LHCN-M2 (cell line): ENCODE results near the gene STH. TPM values are rescaled to one million over a fixed set of nuclear protein-coding genes. Genes with fewer than 3 reads are reported as not detected.
"Not testable (repeated sequence)": the region's sequence is repeated elsewhere in the genome, so short reads cannot be mapped to it uniquely, and the experiment has no call there.

Source experiments
- DNase-seq: peaks from one replicate; pipeline ENCODE4 v3.0.0-alpha.2; 2012; ENCODE audit warnings: low read depth
- polyA plus RNA-seq: library from polyadenylated mRNA; unstranded; fragments of >200 nt; gene quantifications from one replicate; pipeline ENCODE4 v1.2.1, GENCODE V29; 2012; ENCODE audit warnings: missing spikeins
- total RNA-seq: library from RNA; depleted of rRNA; stranded (reverse); fragments of >200 nt; gene quantifications from 2 replicates; pipeline ENCODE4 v1.2.3, GENCODE V29; 2014; rRNA removed

The STH gene
- total RNA-seq: not detected in 2 replicates
- polyA plus RNA-seq: not detected

- no peak for DNase-seq
These were observed at the start of gene STH for GRCh38 chr17:45998987-45999899. STH (plus strand) TSS chr17:45999250; CDS start chr17:45999280, 30 bp downstream.

DNA sequence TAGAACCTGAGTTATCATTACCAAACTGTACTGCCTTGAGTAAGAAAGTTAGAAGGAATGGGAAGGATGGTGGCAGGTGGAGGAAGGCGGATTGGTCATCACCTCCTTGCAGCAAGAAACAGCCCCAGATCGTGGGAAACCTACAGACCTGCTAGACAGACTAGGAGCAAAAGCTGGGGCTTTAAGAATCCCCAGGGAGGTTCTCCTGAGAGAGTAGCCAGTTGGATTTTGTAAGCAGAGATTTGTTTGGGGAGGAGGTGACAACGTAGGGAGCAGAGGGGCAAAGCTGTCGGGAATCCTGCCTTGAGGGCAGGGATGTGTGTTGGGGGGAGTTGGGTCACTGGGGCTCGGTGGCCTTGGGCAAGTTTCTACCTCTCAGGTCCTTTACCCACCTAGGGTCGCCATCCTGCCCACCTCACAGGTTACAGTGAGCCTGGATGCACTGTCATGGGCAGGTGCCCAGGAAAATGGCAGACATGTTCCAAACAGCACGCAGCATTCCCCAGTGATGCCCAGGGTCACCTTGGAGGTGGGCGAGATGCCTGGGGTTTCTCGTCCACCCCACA is 49.2 kb upstream of the STH start:
- DNase-seq: no peak

DNA sequence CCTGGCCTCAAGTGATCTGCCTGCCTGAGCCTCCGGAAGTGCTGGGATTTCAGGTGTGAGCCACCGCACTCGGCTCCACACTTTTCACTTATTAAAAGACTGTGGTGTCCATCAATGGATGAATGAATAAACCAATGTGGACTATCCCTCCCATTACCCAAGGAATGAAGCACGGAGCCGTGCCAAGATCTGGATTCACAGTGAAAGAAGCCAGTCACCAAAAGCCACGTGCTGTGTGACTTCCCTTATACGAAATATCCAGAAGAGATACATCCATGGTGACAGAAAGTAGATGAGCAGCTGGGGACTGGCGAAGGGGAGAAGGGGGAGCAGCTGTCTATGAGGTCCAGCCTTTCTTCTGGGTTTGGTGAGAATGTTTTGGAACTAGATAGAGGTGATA is 48.2 kb upstream of the STH start:
- DNase-seq: no peak

- no peak for DNase-seq
These were observed 47.6 kb upstream of the STH start for GRCh38 chr17:45951403-45951802.

DNA sequence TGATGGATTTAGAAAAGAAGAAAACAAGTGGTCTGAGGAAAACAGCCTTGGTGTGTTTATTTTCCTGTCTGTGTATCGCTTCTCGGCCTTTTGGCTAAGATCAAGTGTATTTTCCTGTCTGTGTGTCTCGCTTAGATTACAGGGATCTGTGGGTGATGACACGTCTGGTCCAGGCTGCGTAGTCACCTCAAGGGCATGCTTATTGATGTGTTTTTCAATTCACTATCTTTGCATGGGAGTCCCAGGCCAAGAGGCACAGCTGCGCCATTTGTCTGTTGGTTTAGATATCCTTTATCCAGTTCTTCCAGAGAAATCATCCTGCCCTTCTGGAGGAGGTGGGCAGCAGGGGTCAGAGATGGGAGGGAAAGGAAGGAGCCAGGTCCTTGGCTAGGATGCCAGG is 47.1 kb upstream of the STH start:
- DNase-seq: no peak

- DNase-seq: no peak
These were observed 46.2 kb upstream of the STH start for GRCh38 chr17:45952814-45953320.

- DNase-seq: no peak
These were observed 45.5 kb upstream of the STH start for GRCh38 chr17:45953561-45953960.

DNA sequence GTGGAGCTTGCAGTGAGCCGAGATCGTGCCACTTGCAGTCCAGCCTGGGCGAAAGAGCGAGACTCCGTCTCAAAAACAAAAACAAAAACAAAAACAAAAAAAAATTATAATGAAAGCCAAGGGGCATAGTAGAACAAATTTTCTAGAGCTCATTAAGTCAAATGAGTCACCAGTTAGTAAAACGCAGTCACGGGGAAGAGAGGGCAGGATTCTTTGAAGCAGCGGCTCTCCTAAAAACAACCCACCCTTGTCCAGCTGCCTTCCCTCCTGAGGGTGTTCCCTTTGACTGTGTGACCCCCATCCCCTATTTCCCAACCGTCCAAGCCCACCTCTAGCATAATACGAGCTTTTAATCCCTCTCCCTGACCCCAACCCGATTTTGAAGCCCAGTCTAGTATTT is 44.1 kb upstream of the STH start:
- no peak for DNase-seq

GRCh38 chr17:45955326-45955725 is 43.7 kb upstream of the STH start:
- no peak for DNase-seq

GRCh38 chr17:45956090-45956489 is 43.0 kb upstream of the STH start:
- DNase-seq: no peak

GRCh38 chr17:45956746-45957145 is 42.3 kb upstream of the STH start:
- DNase-seq: not testable (repeated sequence)

DNA sequence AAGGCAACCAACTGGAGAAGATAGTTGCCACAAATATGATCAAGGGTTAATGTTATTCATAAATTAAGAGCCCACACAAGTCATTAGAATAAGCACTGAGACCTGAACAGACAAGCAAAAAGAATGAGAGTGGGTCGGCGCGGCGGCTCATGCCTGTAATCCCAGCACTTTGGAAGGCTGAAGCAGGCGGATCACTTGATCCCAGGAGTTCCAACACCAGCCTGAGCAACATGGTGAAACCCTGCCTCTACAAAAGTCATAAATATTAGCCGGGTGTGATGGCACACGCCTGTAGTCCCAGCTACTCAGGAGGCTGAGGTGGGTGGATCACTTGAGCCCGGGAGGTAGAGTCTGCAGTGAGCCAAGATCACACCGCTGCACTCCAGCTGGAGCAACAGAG is 40.7 kb upstream of the STH start:
- DNase-seq: no peak

- no peak for DNase-seq
These were observed 39.9 kb upstream of the STH start for GRCh38 chr17:45958994-45959665.

DNA sequence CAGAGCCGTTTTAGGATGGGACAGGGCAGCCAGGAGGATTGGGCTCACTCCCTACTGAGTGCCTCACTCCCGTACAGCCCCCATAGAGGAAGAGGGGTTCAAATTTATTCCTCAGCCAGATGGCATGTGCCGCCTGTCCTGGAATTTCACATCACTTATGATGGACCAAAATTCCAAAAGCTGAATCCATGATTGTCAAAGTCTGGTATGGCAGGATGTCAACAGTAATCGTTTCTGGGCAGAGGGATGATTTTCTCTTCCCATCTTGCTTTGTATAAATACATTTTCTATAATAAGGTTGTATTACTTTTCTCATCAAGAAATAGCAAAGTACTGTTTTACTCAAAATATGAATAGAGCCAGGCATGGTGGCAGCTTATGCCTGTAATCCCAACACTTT is 38.7 kb upstream of the STH start:
- DNase-seq: no peak

GRCh38 chr17:45961206-45961605 is 37.8 kb upstream of the STH start:
- DNase-seq: no peak

DNA sequence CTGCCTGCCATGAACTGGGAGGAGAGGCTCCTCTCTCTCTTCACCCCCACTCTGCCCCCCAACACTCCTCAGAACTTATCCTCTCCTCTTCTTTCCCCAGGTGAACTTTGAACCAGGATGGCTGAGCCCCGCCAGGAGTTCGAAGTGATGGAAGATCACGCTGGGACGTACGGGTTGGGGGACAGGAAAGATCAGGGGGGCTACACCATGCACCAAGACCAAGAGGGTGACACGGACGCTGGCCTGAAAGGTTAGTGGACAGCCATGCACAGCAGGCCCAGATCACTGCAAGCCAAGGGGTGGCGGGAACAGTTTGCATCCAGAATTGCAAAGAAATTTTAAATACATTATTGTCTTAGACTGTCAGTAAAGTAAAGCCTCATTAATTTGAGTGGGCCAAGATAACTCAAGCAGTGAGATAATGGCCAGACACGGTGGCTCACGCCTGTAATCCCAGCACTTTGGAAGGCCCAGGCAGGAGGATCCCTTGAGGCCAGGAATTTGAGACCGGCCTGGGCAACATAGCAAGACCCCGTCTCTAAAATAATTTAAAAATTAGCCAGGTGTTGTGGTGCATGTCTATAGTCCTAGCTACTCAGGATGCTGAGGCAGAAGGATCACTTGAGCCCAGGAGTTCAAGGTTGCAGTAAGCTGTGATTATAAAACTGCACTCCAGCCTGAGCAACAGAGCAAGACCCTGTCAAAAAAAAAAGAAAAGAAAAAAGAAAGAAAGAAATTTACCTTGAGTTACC is 36.7 kb upstream of the STH start:
- no peak for DNase-seq

DNA sequence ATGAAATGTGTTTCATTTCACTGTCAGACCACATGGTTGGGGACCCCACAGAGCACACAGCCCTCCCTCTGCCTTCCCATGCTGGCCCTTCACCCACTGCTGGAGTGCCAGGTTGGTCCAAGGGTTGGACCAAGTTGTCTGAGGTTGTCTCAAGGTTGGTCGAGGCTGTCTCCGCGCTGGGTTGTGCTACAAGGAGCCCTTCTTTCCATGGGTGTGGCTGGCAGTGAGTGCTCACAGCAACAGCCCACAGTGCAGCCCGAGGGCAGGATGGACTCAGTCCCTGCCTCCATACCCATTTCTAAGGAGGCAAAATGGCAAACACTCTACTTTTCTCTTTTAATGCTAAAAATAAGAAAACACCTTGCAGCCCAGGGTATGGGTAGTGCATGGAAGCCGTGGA is 35.8 kb upstream of the STH start:
- DNase-seq: no peak

DNA sequence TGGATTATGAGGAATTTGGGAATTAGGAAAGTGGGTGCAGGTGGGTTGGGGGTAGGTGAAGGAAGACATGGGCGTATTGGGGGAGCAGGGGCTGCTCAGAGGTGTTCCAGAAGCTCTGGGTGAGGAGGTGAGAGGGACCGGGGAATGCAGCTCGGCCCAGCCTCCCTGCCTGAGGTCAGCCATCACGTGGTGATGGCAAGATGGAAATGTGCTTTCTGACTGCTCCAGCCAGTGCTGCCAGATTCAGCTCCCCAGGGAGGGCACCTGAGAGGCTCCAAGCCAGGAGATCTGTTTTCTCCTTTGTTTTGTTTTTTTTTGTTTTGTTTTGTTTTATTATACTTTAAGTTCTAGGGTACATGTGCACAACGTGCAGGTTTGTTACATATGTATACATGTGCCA is 35.2 kb upstream of the STH start:
- DNase-seq: no peak

DNA sequence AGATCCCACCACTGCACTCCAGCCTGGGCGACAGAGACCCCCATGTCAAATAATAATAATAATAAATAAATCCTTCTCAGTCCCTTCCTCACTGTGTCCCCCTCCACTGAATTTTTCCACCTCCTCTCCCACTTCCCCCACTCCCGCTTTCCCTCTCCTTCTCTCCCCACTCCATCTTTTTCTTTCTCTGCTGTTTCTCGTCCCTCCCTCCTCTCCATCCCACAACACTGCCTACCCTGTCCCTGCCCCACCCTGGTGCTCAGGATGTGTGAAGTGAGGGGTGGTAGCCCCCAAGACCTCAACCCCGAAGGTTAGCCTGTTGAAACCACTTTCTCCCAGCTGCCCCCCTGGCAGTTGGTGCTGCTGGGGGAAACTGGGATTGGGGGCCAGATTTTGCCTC is 34.4 kb upstream of the STH start:
- DNase-seq: no peak

GRCh38 chr17:45965812-45966211 is 33.2 kb upstream of the STH start:
- no peak for DNase-seq

GRCh38 chr17:45966606-45967280 is 32.3 kb upstream of the STH start:
- DNase-seq: no peak
